GM23338 (cell line): ENCODE data around the gene VSIR.

ENCODE experiments used
- CREB1 ChIP-seq: fragments of 250-450 bp; sonication (Bioruptor Pico); IDR thresholded peaks from 2 replicates; pipeline ENCODE4 v1.5.0; 2020; ENCODE audit warnings: low read depth, mild to moderate bottlenecking, moderate library complexity
- EZH2 ChIP-seq: fragments of 200-600 bp; sonication (generic); IDR thresholded peaks from one replicate; pipeline ENCODE4 v1.8.0; 2017; ENCODE audit warnings: antibody characterized with exemption, mild to moderate bottlenecking, low read depth; ENCODE audit not compliant: unreplicated experiment
- EZH2phosphoT487 ChIP-seq: fragments of 200-600 bp; sonication (generic); IDR thresholded peaks from one replicate; pipeline ENCODE4 v1.8.1; 2018; ENCODE audit warnings: antibody characterized with exemption; ENCODE audit not compliant: unreplicated experiment
- JUNB ChIP-seq: IDR thresholded peaks from one replicate; pipeline ENCODE4 v1.6.1; 2016; ENCODE audit warnings: antibody characterized with exemption; ENCODE audit not compliant: unreplicated experiment
- POLR2AphosphoS5 ChIP-seq: IDR thresholded peaks from 2 replicates; pipeline ENCODE4 v1.6.1; 2016; ENCODE audit warnings: antibody characterized with exemption, low read depth
- TF ChIP-seq, protein P1 (sequence below), 2 experiments: fragments of 200-600 bp in 1 of 2; sonication (generic) in 1 of 2; conservative IDR thresholded peaks; 2 replicates each; pipeline versions ENCODE4 v1.5.1 to v1.6.1; 2016 to 2017; ENCODE audit warnings: antibody characterized with exemption in 2 of 2, low read depth in 2 of 2, mild to moderate bottlenecking in 2 of 2, moderate library complexity in 1 of 2
- TF ChIP-seq, protein P2 (sequence below): IDR thresholded peaks from one replicate; pipeline ENCODE4 v1.6.1; 2018; ENCODE audit warnings: antibody characterized with exemption; ENCODE audit not compliant: unreplicated experiment

DNA sequence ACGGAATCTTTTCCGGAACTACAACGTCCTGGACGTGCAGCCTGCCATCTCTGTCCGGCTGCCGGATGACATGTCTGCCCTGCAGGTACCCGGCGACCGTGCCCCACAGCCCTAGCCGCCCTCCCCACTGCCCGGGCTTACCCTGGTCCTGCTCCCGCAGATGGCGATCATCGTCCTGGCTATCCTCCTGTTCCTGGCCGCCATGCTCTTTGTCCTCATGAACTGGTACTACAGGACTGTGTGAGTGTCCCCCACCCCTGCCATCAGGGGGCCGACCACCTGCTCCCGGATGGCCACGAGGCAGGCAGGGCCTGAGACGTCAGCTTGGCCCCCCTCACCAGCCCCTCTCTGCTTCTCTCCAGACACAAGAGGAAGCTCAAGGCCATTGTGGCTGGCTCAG lies 38.0 kb upstream of the VSIR start:
- TF ChIP-seq EZH2 (no peak), POLR2AphosphoS5 (no peak), JUNB (no peak), EZH2phosphoT487 (no peak), CREB1 (no peak)
- TF ChIP-seq, protein P1, sequence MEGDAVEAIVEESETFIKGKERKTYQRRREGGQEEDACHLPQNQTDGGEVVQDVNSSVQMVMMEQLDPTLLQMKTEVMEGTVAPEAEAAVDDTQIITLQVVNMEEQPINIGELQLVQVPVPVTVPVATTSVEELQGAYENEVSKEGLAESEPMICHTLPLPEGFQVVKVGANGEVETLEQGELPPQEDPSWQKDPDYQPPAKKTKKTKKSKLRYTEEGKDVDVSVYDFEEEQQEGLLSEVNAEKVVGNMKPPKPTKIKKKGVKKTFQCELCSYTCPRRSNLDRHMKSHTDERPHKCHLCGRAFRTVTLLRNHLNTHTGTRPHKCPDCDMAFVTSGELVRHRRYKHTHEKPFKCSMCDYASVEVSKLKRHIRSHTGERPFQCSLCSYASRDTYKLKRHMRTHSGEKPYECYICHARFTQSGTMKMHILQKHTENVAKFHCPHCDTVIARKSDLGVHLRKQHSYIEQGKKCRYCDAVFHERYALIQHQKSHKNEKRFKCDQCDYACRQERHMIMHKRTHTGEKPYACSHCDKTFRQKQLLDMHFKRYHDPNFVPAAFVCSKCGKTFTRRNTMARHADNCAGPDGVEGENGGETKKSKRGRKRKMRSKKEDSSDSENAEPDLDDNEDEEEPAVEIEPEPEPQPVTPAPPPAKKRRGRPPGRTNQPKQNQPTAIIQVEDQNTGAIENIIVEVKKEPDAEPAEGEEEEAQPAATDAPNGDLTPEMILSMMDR (conservative IDR thresholded peaks at IDR 0.05; ENCODE audit: low read depth in 2 of 2): no peak
- TF ChIP-seq, protein P2, sequence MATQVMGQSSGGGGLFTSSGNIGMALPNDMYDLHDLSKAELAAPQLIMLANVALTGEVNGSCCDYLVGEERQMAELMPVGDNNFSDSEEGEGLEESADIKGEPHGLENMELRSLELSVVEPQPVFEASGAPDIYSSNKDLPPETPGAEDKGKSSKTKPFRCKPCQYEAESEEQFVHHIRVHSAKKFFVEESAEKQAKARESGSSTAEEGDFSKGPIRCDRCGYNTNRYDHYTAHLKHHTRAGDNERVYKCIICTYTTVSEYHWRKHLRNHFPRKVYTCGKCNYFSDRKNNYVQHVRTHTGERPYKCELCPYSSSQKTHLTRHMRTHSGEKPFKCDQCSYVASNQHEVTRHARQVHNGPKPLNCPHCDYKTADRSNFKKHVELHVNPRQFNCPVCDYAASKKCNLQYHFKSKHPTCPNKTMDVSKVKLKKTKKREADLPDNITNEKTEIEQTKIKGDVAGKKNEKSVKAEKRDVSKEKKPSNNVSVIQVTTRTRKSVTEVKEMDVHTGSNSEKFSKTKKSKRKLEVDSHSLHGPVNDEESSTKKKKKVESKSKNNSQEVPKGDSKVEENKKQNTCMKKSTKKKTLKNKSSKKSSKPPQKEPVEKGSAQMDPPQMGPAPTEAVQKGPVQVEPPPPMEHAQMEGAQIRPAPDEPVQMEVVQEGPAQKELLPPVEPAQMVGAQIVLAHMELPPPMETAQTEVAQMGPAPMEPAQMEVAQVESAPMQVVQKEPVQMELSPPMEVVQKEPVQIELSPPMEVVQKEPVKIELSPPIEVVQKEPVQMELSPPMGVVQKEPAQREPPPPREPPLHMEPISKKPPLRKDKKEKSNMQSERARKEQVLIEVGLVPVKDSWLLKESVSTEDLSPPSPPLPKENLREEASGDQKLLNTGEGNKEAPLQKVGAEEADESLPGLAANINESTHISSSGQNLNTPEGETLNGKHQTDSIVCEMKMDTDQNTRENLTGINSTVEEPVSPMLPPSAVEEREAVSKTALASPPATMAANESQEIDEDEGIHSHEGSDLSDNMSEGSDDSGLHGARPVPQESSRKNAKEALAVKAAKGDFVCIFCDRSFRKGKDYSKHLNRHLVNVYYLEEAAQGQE: no peak
